ENCODE data around the gene ZNF326.

The ZNF326 gene

GRCh38 chr1:90000934-90001676 lies 6.2 kb downstream of the ZNF326 start:
- no peak overlapping the region for H3K27ac ChIP-seq (ENCODE audit: low read depth, low read length)
- H3K4me3 ChIP-seq (ENCODE audit: low read length) = no peak overlapping the region
- H3F3A ChIP-seq (ENCODE audit: control insufficient read depth, insufficient read depth) = 0 out of 2 replicates have a peak, but pooled peaks cover 4% of the 10 kb centered on the region
- peaks cover 56% of the 10 kb centered on the region for H3K36me3 ChIP-seq (ENCODE audit: control insufficient read depth, low read length)
- peaks cover 87% of the 10 kb centered on the region for H3K79me2 ChIP-seq (ENCODE audit: control insufficient read depth, low read length)
- peaks cover 10% of the 10 kb centered on the region for H4K20me1 ChIP-seq (ENCODE audit: control insufficient read depth, insufficient read depth, low read depth, low read length)
- H3K4me1 ChIP-seq (ENCODE audit: control insufficient read depth, low read length) = peaks cover 16% of the 10 kb centered on the region
- H3K9me3 ChIP-seq (ENCODE audit: control insufficient read depth, insufficient read depth, low read length) = no peaks in the 10 kb centered on the region
- no peak overlapping the region for H3K4me2 ChIP-seq (ENCODE audit: low read length)
- no peak for TF ChIP-seq EZH2phosphoT487 (IDR thresholded peaks at IDR 0.05; ENCODE audit: borderline replicate concordance, low read length)
- TF ChIP-seq, protein P1, sequence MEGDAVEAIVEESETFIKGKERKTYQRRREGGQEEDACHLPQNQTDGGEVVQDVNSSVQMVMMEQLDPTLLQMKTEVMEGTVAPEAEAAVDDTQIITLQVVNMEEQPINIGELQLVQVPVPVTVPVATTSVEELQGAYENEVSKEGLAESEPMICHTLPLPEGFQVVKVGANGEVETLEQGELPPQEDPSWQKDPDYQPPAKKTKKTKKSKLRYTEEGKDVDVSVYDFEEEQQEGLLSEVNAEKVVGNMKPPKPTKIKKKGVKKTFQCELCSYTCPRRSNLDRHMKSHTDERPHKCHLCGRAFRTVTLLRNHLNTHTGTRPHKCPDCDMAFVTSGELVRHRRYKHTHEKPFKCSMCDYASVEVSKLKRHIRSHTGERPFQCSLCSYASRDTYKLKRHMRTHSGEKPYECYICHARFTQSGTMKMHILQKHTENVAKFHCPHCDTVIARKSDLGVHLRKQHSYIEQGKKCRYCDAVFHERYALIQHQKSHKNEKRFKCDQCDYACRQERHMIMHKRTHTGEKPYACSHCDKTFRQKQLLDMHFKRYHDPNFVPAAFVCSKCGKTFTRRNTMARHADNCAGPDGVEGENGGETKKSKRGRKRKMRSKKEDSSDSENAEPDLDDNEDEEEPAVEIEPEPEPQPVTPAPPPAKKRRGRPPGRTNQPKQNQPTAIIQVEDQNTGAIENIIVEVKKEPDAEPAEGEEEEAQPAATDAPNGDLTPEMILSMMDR (IDR thresholded peaks at IDR 0.05; ENCODE audit: low read depth, low read length, poor library complexity, severe bottlenecking) = peak; percentile 44
- no peaks in the 10 kb centered on the region for H3K27me3 ChIP-seq (ENCODE audit: control insufficient read depth, low read length)
- H3K9me2 ChIP-seq (replicated peaks; ENCODE audit: control insufficient read depth, low read length) = no peaks in the 10 kb centered on the region

- Histone ChIP-seq H3F3A (ENCODE audit: control insufficient read depth, insufficient read depth) (no peaks in the 10 kb centered on the region), H3K9me3 (ENCODE audit: control insufficient read depth, insufficient read depth, low read length) (no peaks in the 10 kb centered on the region), H3K4me2 (ENCODE audit: low read length) (no peak overlapping the region), H4K20me1 (ENCODE audit: control insufficient read depth, insufficient read depth, low read depth, low read length) (peaks cover 3% of the 10 kb centered on the region; the same call in 1 of the 2 replicates), H3K36me3 (ENCODE audit: control insufficient read depth, low read length) (peaks cover 73% of the 10 kb centered on the region), H3K9me2 (replicated peaks; ENCODE audit: control insufficient read depth, low read length) (no peaks in the 10 kb centered on the region), H3K4me3 (ENCODE audit: low read length) (no peak overlapping the region), H3K27ac (ENCODE audit: low read depth, low read length) (no peak overlapping the region), H3K4me1 (ENCODE audit: control insufficient read depth, low read length) (no peaks in the 10 kb centered on the region), H3K27me3 (ENCODE audit: control insufficient read depth, low read length) (no peaks in the 10 kb centered on the region), H3K79me2 (ENCODE audit: control insufficient read depth, low read length) (peaks cover 38% of the 10 kb centered on the region)
- TF ChIP-seq, protein P1 (IDR thresholded peaks at IDR 0.05; ENCODE audit: low read depth, low read length, poor library complexity, severe bottlenecking) = no peak
- TF ChIP-seq EZH2phosphoT487 (IDR thresholded peaks at IDR 0.05; ENCODE audit: borderline replicate concordance, low read length) = no peak
Measured at GRCh38 chr1:90007979-90008404, 13.1 kb downstream of the ZNF326 start.

- Histone ChIP-seq H3K79me2 (ENCODE audit: control insufficient read depth, low read length) (peaks cover 11% of the 10 kb centered on the region), H4K20me1 (ENCODE audit: control insufficient read depth, insufficient read depth, low read depth, low read length) (no peaks in the 10 kb centered on the region; the same call in 1 of the 2 replicates), H3K27me3 (ENCODE audit: control insufficient read depth, low read length) (no peaks in the 10 kb centered on the region), H3K36me3 (ENCODE audit: control insufficient read depth, low read length) (peaks cover 89% of the 10 kb centered on the region), H3K4me3 (ENCODE audit: low read length) (no peak overlapping the region), H3K4me2 (ENCODE audit: low read length) (no peak overlapping the region), H3K4me1 (ENCODE audit: control insufficient read depth, low read length) (no peaks in the 10 kb centered on the region), H3K9me3 (ENCODE audit: control insufficient read depth, insufficient read depth, low read length) (no peaks in the 10 kb centered on the region), H3K9me2 (replicated peaks; ENCODE audit: control insufficient read depth, low read length) (no peaks in the 10 kb centered on the region), H3F3A (ENCODE audit: control insufficient read depth, insufficient read depth) (0 out of 2 replicates have a peak, but pooled peaks cover 2% of the 10 kb centered on the region), H3K27ac (ENCODE audit: low read depth, low read length) (no peak overlapping the region)
- TF ChIP-seq, protein P1 (IDR thresholded peaks at IDR 0.05; ENCODE audit: low read depth, low read length, poor library complexity, severe bottlenecking) = no peak
- TF ChIP-seq EZH2phosphoT487 (IDR thresholded peaks at IDR 0.05; ENCODE audit: borderline replicate concordance, low read length) = no peak
Measured at GRCh38 chr1:90012300-90012699, 17.4 kb downstream of the ZNF326 start.

Measured in DOHH2 (cell line).